D721Med (cell line): ENCODE data around the gene NINJ2.

Experiments
- DNase-seq: peaks from one replicate; pipeline ENCODE4 v3.0.0; 2011; ENCODE audit warnings: low spot score; ENCODE audit not compliant: insufficient read length
- FAIRE-seq: peaks from 2 replicates; lab custom pipeline; 2011; peaks lifted over from hg19 to GRCh38; lab: Jason Lieb, UNC
- CTCF ChIP-seq: IDR thresholded peaks from 2 replicates; pipeline ENCODE4 v1.5.1; 2012; ENCODE audit warnings: mild to moderate bottlenecking, control low read depth; ENCODE audit not compliant: insufficient read depth; ENCODE audit errors: missing control alignments

Gene NINJ2

GRCh38 chr12:524167-524951 is 138.9 kb downstream of the NINJ2 start:
- FAIRE-seq (no peak), DNase-seq (no peak)
- TF ChIP-seq CTCF: no peak

- FAIRE-seq: no peak
- no peak for TF ChIP-seq CTCF
These were observed 140.4 kb downstream of the NINJ2 start for GRCh38 chr12:522692-523378.

GRCh38 chr12:520119-520518 is 143.1 kb downstream of the NINJ2 start:
- no peak for FAIRE-seq
- DNase-seq: no peak
- TF ChIP-seq CTCF: no peak

More at GRCh38 chr12:522692-523378, 140.4 kb downstream of the NINJ2 start:
- DNase-seq: no peak

- no peak for DNase-seq
- no peak for FAIRE-seq
- no peak for TF ChIP-seq CTCF
These were observed 145.7 kb downstream of the NINJ2 start for GRCh38 chr12:517538-517937.
